PC-3 (cell line): ENCODE measurements around the gene STRIP1.

ENCODE experiments used
- CTCF ChIP-seq: fragments of 300-600 bp; sonication (generic); conservative IDR thresholded peaks from 2 replicates; pipeline ENCODE4 v1.5.1; 2017; ENCODE audit warnings: antibody characterized with exemption, low read depth, mild to moderate bottlenecking, low read length
- EZH2 ChIP-seq: fragments of 300-600 bp; sonication (generic); IDR thresholded peaks from one replicate; pipeline ENCODE4 v1.6.1; 2017; ENCODE audit warnings: antibody characterized with exemption, mild to moderate bottlenecking, low read length; ENCODE audit not compliant: unreplicated experiment
- EZH2phosphoT487 ChIP-seq: fragments of 300-600 bp; sonication (generic); IDR thresholded peaks from 2 replicates; pipeline ENCODE4 v1.6.1; 2018; ENCODE audit warnings: mild to moderate bottlenecking, antibody characterized with exemption, low read length, borderline replicate concordance

- TF ChIP-seq CTCF (no peak), EZH2 (no peak), EZH2phosphoT487 (no peak)
Observed at GRCh38 chr1:110091381-110091780, 57.0 kb downstream of the STRIP1 start.
